IMR-90 (cell line): Measurements from ENCODE around the gene ADGRA1. TPM values are rescaled to one million over a fixed set of nuclear protein-coding genes. Genes with fewer than 3 reads are reported as not detected.

Source experiments
- ATAC-seq: fragments of 200-7000 bp; cut with Tn5 transposase; 2 replicates; pipeline ENCODE4 v1.9.1; 2020; ENCODE audit warnings: low read depth, mild to moderate bottlenecking, moderate library complexity
- BruUV-seq: library from RNA; stranded (reverse); fragments of 400-500 nt; replicated peaks from 2 replicates; lab custom pipeline; 2021; lab: Mats Ljungman, UMichigan
- CTCF ChIA-PET: fragments of 300-600 bp; formaldehyde crosslinking; extraction: SDS; loops from one replicate; lab custom pipeline; 2021; ENCODE audit warnings: antibody characterized with exemption; lab: Yijun Ruan, JAX
- POLR2A ChIA-PET: fragments of 300-600 bp; sonication (Branson Sonifier 250); formaldehyde crosslinking; loops from one replicate; lab custom pipeline; 2022; ENCODE audit warnings: antibody characterized with exemption; ENCODE audit not compliant: unreplicated experiment; lab: Charles Lee
- DNase-seq: peaks from one replicate; pipeline ENCODE4 v3.0.0; 2013
- H2AFZ ChIP-seq: replicated peaks from 2 replicates; pipeline ENCODE3; 2013; ENCODE audit warnings: low read length, mild to moderate bottlenecking; ENCODE audit not compliant: poor library complexity
- H2AK5ac ChIP-seq: 2 replicates; pipeline ENCODE4 v1.6.1; 2013; ENCODE audit warnings: low read depth, low read length, inconsistent platforms
- H2AK9ac ChIP-seq: replicated peaks from 2 replicates; pipeline ENCODE3; 2013; ENCODE audit warnings: mild to moderate bottlenecking, low read depth, low read length, moderate library complexity; ENCODE audit not compliant: poor library complexity
- H2BK120ac ChIP-seq: 2 replicates; pipeline ENCODE4 v1.6.1; 2013; ENCODE audit warnings: low read depth, low read length, inconsistent platforms
- H2BK15ac ChIP-seq: 3 replicates; pipeline ENCODE4 v1.6.1; 2013; ENCODE audit warnings: low read depth, low read length, inconsistent platforms
- H2BK20ac ChIP-seq: 2 replicates; pipeline ENCODE4 v1.6.1; 2013; ENCODE audit warnings: low read depth, mild to moderate bottlenecking, inconsistent platforms, low read length, moderate library complexity
- H2BK5ac ChIP-seq: 2 replicates; pipeline ENCODE4 v1.6.1; 2013; ENCODE audit warnings: mild to moderate bottlenecking, low read depth, low read length, inconsistent platforms; ENCODE audit not compliant: poor library complexity, severe bottlenecking
- H3K14ac ChIP-seq: replicated peaks from 2 replicates; pipeline ENCODE4 v1.6.1; 2013; ENCODE audit warnings: low read depth, low read length, inconsistent platforms
- H3K18ac ChIP-seq: 2 replicates; pipeline ENCODE4 v1.6.1; 2013; ENCODE audit warnings: low read depth, low read length, control low read depth
- H3K23ac ChIP-seq: 2 replicates; pipeline ENCODE4 v1.6.1; 2013; ENCODE audit warnings: low read depth, low read length, inconsistent platforms
- H3K27ac ChIP-seq: 2 replicates; pipeline ENCODE4 v1.5.1; 2013; ENCODE audit warnings: mild to moderate bottlenecking, control low read depth, low read length; ENCODE audit not compliant: insufficient read depth
- H3K27me3 ChIP-seq: 2 replicates; pipeline ENCODE4 v1.6.1; 2013; ENCODE audit warnings: low read length; ENCODE audit not compliant: control insufficient read depth, insufficient read depth
- H3K36me3 ChIP-seq: 2 replicates; pipeline ENCODE4 v1.6.1; 2013; ENCODE audit warnings: low read length, mixed read lengths; ENCODE audit not compliant: control insufficient read depth, insufficient read depth
- H3K4ac ChIP-seq: 2 replicates; pipeline ENCODE4 v1.6.1; 2013; ENCODE audit warnings: low read depth, low read length, inconsistent platforms
- H3K4me1 ChIP-seq: 2 replicates; pipeline ENCODE4 v1.6.1; 2013; ENCODE audit warnings: low read length, mixed read lengths; ENCODE audit not compliant: control insufficient read depth, insufficient read depth
- H3K4me2 ChIP-seq: 2 replicates; pipeline ENCODE4 v1.6.1; 2013; ENCODE audit warnings: low read depth, mild to moderate bottlenecking, control low read depth, low read length, moderate library complexity
- H3K4me3 ChIP-seq: 2 replicates; pipeline ENCODE4 v1.5.1; 2013; ENCODE audit warnings: low read depth, mild to moderate bottlenecking, control low read depth, low read length, moderate library complexity; ENCODE audit not compliant: insufficient read depth
- H3K56ac ChIP-seq: 2 replicates; pipeline ENCODE4 v1.6.1; 2013; ENCODE audit warnings: low read length, inconsistent platforms; ENCODE audit not compliant: insufficient read depth; ENCODE audit errors: extremely low read depth
- H3K79me1 ChIP-seq, 2 experiments: 2 replicates each; pipeline ENCODE4 v1.6.1; 2013; ENCODE audit warnings: low read length in 2 of 2, inconsistent platforms in 1 of 2, low read depth in 1 of 2
- H3K9ac ChIP-seq: 2 replicates; pipeline ENCODE4 v1.6.1; 2013; ENCODE audit warnings: low read depth, low read length, control low read depth
- H3K9me1 ChIP-seq: 2 replicates; pipeline ENCODE4 v1.6.1; 2013; ENCODE audit warnings: low read length, inconsistent platforms; ENCODE audit not compliant: insufficient read depth
- H3K9me3 ChIP-seq: 2 replicates; pipeline ENCODE4 v1.6.1; 2013; ENCODE audit warnings: low read length; ENCODE audit not compliant: control insufficient read depth, insufficient read depth
- H4K20me1 ChIP-seq: 2 replicates; pipeline ENCODE4 v1.6.1; 2013; ENCODE audit warnings: low read length, inconsistent platforms; ENCODE audit not compliant: insufficient read depth
- H4K5ac ChIP-seq: 2 replicates; pipeline ENCODE4 v1.6.1; 2013; ENCODE audit warnings: mild to moderate bottlenecking, low read depth, low read length, control low read depth
- H4K8ac ChIP-seq, 2 experiments: 2 replicates each; pipeline ENCODE4 v1.6.1; 2013; ENCODE audit warnings: low read depth in 2 of 2, low read length in 2 of 2, control low read depth in 1 of 2, inconsistent platforms in 1 of 2
- H4K91ac ChIP-seq: 2 replicates; pipeline ENCODE4 v1.6.1; 2013; ENCODE audit warnings: low read depth, low read length, inconsistent platforms; ENCODE audit not compliant: insufficient read depth
- CHD1 ChIP-seq: IDR thresholded peaks from 2 replicates; pipeline ENCODE4 v1.6.1; 2012; ENCODE audit warnings: low read depth, low read length, improper control_type of control experiment
- MAFK ChIP-seq: IDR thresholded peaks from 2 replicates; pipeline ENCODE4 v1.6.1; 2012; ENCODE audit warnings: low read depth, low read length, improper control_type of control experiment
- SMC3 ChIP-seq: fragments of 150-350 bp; IDR thresholded peaks from 2 replicates; pipeline ENCODE4 v1.6.1; 2016; ENCODE audit warnings: low read depth, mild to moderate bottlenecking, antibody characterized with exemption, low read length, moderate library complexity
- USF2 ChIP-seq: fragments of 150-350 bp; IDR thresholded peaks from 2 replicates; pipeline ENCODE4 v1.6.1; 2017; ENCODE audit warnings: mild to moderate bottlenecking, antibody characterized with exemption, low read length, low read depth
- whole genome bisulfite sequencing, 2 experiments: methylation state at CpG; one replicate each; pipeline versions ENCODE4 v1.1.5 to v1.1.7; 2013; ENCODE audit warnings: missing lambda C conversion rate in 2 of 2; ENCODE audit not compliant: insufficient read length in 1 of 2; ENCODE audit errors: extremely low coverage in 2 of 2; 5-methylcytosine and 5-hydroxymethylcytosine counted together
- dilution Hi-C: fragments of 300-500 bp; cut with HindIII; formaldehyde crosslinking; loops from one replicate; pipeline ENCODE4 v1.14.3; 2018; ENCODE audit warnings: low sequenced_read_pairs; ENCODE audit not compliant: unreplicated experiment
- in situ Hi-C: fragments of 300-500 bp; cut with MboI; formaldehyde crosslinking; loops from 3 replicates; pipeline ENCODE4 v1.14.3; 2019; ENCODE audit warnings: low sequenced_read_pairs, inconsistent platforms, mixed read lengths
- intact Hi-C: fragments of 100-400 bp; cut with micrococcal nuclease; formaldehyde crosslinking; loops from 2 replicates; pipeline ENCODE4 v1.10.0; 2022
- polyA plus RNA-seq, 3 experiments: library from polyadenylated mRNA; depleted of rRNA; stranded (reverse); fragments of >200 nt; gene quantifications; 2 replicates each; pipeline ENCODE4 v1.2.3, GENCODE V29; 2012; ENCODE audit warnings: low replicate concordance in 1 of 3
- total RNA-seq: library from RNA; depleted of rRNA; stranded (reverse); fragments of >200 nt; gene quantifications from 2 replicates; pipeline ENCODE4 v1.2.3, GENCODE V29; 2012

Gene ADGRA1
- total and polyA plus RNA-seq, 2 of the 4 experiments (the other 2 are of a cell fraction) = not detected

DNA sequence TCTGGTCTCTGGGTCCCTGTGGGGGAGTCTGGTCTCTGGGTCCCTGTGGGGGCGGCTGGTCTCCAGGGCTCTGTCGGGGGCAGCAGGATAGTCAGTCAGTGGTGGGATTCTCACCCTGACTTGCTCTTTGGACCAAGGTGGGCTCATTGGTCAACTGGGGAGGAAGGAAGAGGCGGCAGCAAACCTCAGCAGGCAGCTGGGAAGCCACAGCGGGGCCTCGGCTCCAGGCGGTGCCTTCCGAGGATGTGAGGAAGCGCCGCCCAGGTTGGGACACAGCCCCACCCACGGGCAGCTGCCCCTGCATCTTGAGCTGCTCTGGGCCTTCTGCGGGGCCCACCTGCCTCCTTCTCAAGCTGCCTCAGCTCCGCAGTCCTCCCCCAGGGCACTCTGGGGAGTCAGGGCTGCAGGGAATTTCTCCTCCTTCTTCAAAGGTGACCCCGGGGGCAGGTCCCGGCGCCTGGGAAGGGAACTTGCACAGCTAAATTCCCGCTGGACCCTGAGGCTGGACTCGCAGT is 51.9 kb downstream of the ADGRA1 start:
- BruUV-seq = no TSS peak
- H3K4me3 ChIP-seq = no peak overlapping the region
- 47% methylated on average over 3 of the region's 17 CpGs; no CpG with 5 or more reads in 1 of the 2 experiments for WGBS, 2 experiments
- H4K8ac ChIP-seq = no peak overlapping the region
- H4K20me1 ChIP-seq = no peaks in the 10 kb centered on the region
- no peak overlapping the region for H3K56ac ChIP-seq
- no peak overlapping the region for H3K27ac ChIP-seq
- H3K9ac ChIP-seq = no peak overlapping the region
- H2AK9ac ChIP-seq = no peak overlapping the region
- no peak overlapping the region for H3K4ac ChIP-seq
- intact Hi-C loops (no loop called here), dilution Hi-C loops (no loop called here), in situ Hi-C loops (loop anchor here (25.0 kb wide), 1 partner anchor 477 kb away; no protein-coding TSS in a partner anchor)
- H2AK5ac ChIP-seq = no peak overlapping the region
- DNase-seq (no peak), ATAC-seq (no peak)
- TF ChIP-seq MAFK (no peak), SMC3 (no peak), USF2 (no peak), CHD1 (no peak)
- H3K9me1 ChIP-seq = no peaks in the 10 kb centered on the region
- H3K9me3 ChIP-seq = no peaks in the 10 kb centered on the region
- no peaks in the 10 kb centered on the region for H3K79me1 ChIP-seq
- no peak overlapping the region for H3K23ac ChIP-seq
- no peak overlapping the region for H2AFZ ChIP-seq
- POLR2A ChIA-PET = no interaction called here
- no peak overlapping the region for H2BK15ac ChIP-seq
- no peaks in the 10 kb centered on the region for H3K36me3 ChIP-seq
- no peak overlapping the region for H2BK120ac ChIP-seq
- no peak overlapping the region for H3K18ac ChIP-seq
- H4K91ac ChIP-seq = no peak overlapping the region
- no peak overlapping the region for H4K5ac ChIP-seq
- no peak overlapping the region for H3K4me2 ChIP-seq
- no peak overlapping the region for H2BK20ac ChIP-seq
- H2BK5ac ChIP-seq = no peak overlapping the region
- CTCF ChIA-PET = no interaction called here
- H3K4me1 ChIP-seq = no peaks in the 10 kb centered on the region; the same call in 1 of the 2 replicates
- H3K14ac ChIP-seq = no peak overlapping the region
- peaks cover 15% of the 10 kb centered on the region; the same call in 1 of the 2 replicates for H3K27me3 ChIP-seq
